GM19023 (cell line): Measurements from ENCODE around the gene LIN37.
"Not testable (repeated sequence)": the region's sequence is repeated elsewhere in the genome, so short reads cannot be mapped to it uniquely, and the experiment has no call there.

ENCODE experiments used
- ATAC-seq: cut with Tn5 transposase; IDR thresholded peaks from one replicate; pipeline ENCODE4 v1.9.1; 2021; ENCODE audit warnings: mild to moderate bottlenecking, moderate library complexity; ENCODE audit not compliant: unreplicated experiment

The LIN37 gene

GRCh38 chr19:35787227-35787799 lies 38.9 kb downstream of the LIN37 start:
- no peak for ATAC-seq

- ATAC-seq = no peak
Observed at GRCh38 chr19:35788205-35788960, 40.0 kb downstream of the LIN37 start.

GRCh38 chr19:35789195-35789977 lies 41.0 kb downstream of the LIN37 start:
- ATAC-seq = no peak

- no peak for ATAC-seq
Observed at GRCh38 chr19:35789978-35790944, 41.9 kb downstream of the LIN37 start.

GRCh38 chr19:35790981-35791813 lies 42.8 kb downstream of the LIN37 start:
- no peak for ATAC-seq

- no peak for ATAC-seq
Observed at GRCh38 chr19:35791814-35792279, 43.5 kb downstream of the LIN37 start.

GRCh38 chr19:35792312-35792711 lies 43.9 kb downstream of the LIN37 start:
- ATAC-seq = no peak

- ATAC-seq = no peak
Observed at GRCh38 chr19:35792888-35793287, 44.5 kb downstream of the LIN37 start.

- no peak for ATAC-seq
Observed at GRCh38 chr19:35793381-35794165, 45.2 kb downstream of the LIN37 start.

GRCh38 chr19:35795564-35795963 lies 47.2 kb downstream of the LIN37 start:
- ATAC-seq = not testable (repeated sequence)

- ATAC-seq = no peak
Observed at GRCh38 chr19:35796645-35797542, 48.5 kb downstream of the LIN37 start.

- ATAC-seq = no peak
Observed at GRCh38 chr19:35797663-35798062, 49.3 kb downstream of the LIN37 start.

- ATAC-seq = no peak
Observed at GRCh38 chr19:35801828-35802227, 53.5 kb downstream of the LIN37 start.
